ENCODE measurements around the gene STIM1. TPM values are rescaled to one million over a fixed set of nuclear protein-coding genes. Genes with fewer than 3 reads are reported as not detected.

The STIM1 gene
- total RNA-seq, 3 donors from 2014 or later = 56.1 to 74.8 (median 72.5) TPM

- DNase-seq (no peak), ATAC-seq (no peak)
- H3K4me3 ChIP-seq = no peak overlapping the region
- no peaks in the 10 kb centered on the region for H3K9me3 ChIP-seq
- H3K36me3 ChIP-seq (ENCODE audit: low read depth) = no peaks in the 10 kb centered on the region
- TF ChIP-seq CTCF (IDR thresholded peaks at IDR 0.05) = no peak
- intact Hi-C loops (cut with DNase I, micrococcal nuclease) = no loop called here
- H3K4me1 ChIP-seq (ENCODE audit: low read depth) = peaks cover 6% of the 10 kb centered on the region
Observed at GRCh38 chr11:4076774-4077173, 221.3 kb downstream of the STIM1 start.

GRCh38 chr11:4083198-4083597, 227.7 kb downstream of the STIM1 start:
- H3K9me3 ChIP-seq = no peaks in the 10 kb centered on the region
- no peak for ATAC-seq
- intact Hi-C loops (cut with DNase I, micrococcal nuclease) = no loop called here
- H3K36me3 ChIP-seq (ENCODE audit: low read depth) = no peaks in the 10 kb centered on the region
- no peak for TF ChIP-seq CTCF (IDR thresholded peaks at IDR 0.05)
- H3K4me1 ChIP-seq (ENCODE audit: low read depth) = no peaks in the 10 kb centered on the region
- no peak for DNase-seq
- H3K4me3 ChIP-seq = no peak overlapping the region

- no peak for TF ChIP-seq CTCF (IDR thresholded peaks at IDR 0.05)
- intact Hi-C loops (cut with DNase I, micrococcal nuclease) = no loop called here
Observed at GRCh38 chr11:4084406-4085125, 229.1 kb downstream of the STIM1 start.

GRCh38 chr11:4085575-4085974, 230.1 kb downstream of the STIM1 start:
- H3K4me1 ChIP-seq (ENCODE audit: low read depth) = no peaks in the 10 kb centered on the region
- intact Hi-C loops (cut with DNase I, micrococcal nuclease) = no loop called here
- H3K36me3 ChIP-seq (ENCODE audit: low read depth) = no peaks in the 10 kb centered on the region
- DNase-seq = no peak
- no peak for ATAC-seq
- no peak overlapping the region for H3K4me3 ChIP-seq
- no peak for TF ChIP-seq CTCF (IDR thresholded peaks at IDR 0.05)
- H3K9me3 ChIP-seq = no peaks in the 10 kb centered on the region

More at GRCh38 chr11:4084406-4085125, 229.1 kb downstream of the STIM1 start:
- Histone ChIP-seq H3K4me1 (ENCODE audit: low read depth) (no peaks in the 10 kb centered on the region), H3K36me3 (ENCODE audit: low read depth) (no peaks in the 10 kb centered on the region), H3K4me3 (no peak overlapping the region), H3K9me3 (no peaks in the 10 kb centered on the region)
- no peak for ATAC-seq
- no peak for DNase-seq

GRCh38 chr11:4086575-4087353, 231.3 kb downstream of the STIM1 start:
- H3K36me3 ChIP-seq (ENCODE audit: low read depth) = no peaks in the 10 kb centered on the region
- H3K4me1 ChIP-seq (ENCODE audit: low read depth) = no peaks in the 10 kb centered on the region
- peak; percentile 42 for ATAC-seq

More at GRCh38 chr11:4086575-4087353, 231.3 kb downstream of the STIM1 start:
- Histone ChIP-seq H3K9me3 (no peaks in the 10 kb centered on the region), H3K4me3 (no peak overlapping the region)
- TF ChIP-seq CTCF (IDR thresholded peaks at IDR 0.05) = no peak
- no peak for DNase-seq
- intact Hi-C loops (cut with DNase I, micrococcal nuclease) = no loop called here

All from mucosa of descending colon (tissue), 3 donors.